Large intestine (tissue), 1 donor: ENCODE results near the gene PDGFC. TPM values are rescaled to one million over a fixed set of nuclear protein-coding genes. Genes with fewer than 3 reads are reported as not detected.

Experiments used
- polyA plus RNA-seq: library from polyadenylated mRNA; unstranded; fragments of 120-200 nt; gene quantifications from one replicate; pipeline ENCODE4 v1.2.1, GENCODE V29; 2013

The PDGFC gene
- polyA plus RNA-seq, 1 donor: 23.5 TPM

Other genes starting within 250 kb of the PDGFC start
- 3.6 TPM for gene GLRB, start 104.4 kb upstream of the PDGFC start, polyA plus RNA-seq
- 4.4 TPM for gene GRIA2, start 248.9 kb upstream of the PDGFC start, polyA plus RNA-seq